ENCODE data around the gene CASP5. TPM values are rescaled to one million over a fixed set of nuclear protein-coding genes. Genes with fewer than 3 reads are reported as not detected.

CASP5 gene
- total RNA-seq, 1 experiment from 2014 or later, result not detected

Other genes with a start within 250 kb of the CASP5 start
- gene CASP12, start 124.7 kb downstream of the CASP5 start, total RNA-seq (2014; rRNA removed), result not detected in 2 replicates
- 38.5 and 40.9 TPM in 2 replicates for gene CASP4, start 54.6 kb downstream of the CASP5 start, total RNA-seq (2014; rRNA removed)
- 0.33 TPM in 1 of 2 replicates, not detected in the other for gene CASP1, start 12.0 kb upstream of the CASP5 start, total RNA-seq (2014; rRNA removed)
- gene CARD16, start 22.2 kb upstream of the CASP5 start, total RNA-seq (2014; rRNA removed), result not detected in 2 replicates
- gene CARD18, start 116.6 kb upstream of the CASP5 start, total RNA-seq (2014; rRNA removed), result not detected in 2 replicates